Adrenal gland (tissue), 12 donors: ENCODE data around the gene FRK. TPM values are rescaled to one million over a fixed set of nuclear protein-coding genes. Genes with fewer than 3 reads are reported as not detected.
"Not testable (repeated sequence)": the region's sequence is repeated elsewhere in the genome, so short reads cannot be mapped to it uniquely, and the experiment has no call there.

Experiments
- DNase-seq, 7 donors: peaks; one replicate each; pipeline ENCODE4 v3.0.0-alpha.2; 2019 to 2020
- H3K27ac ChIP-seq, 5 donors: fragments of 200-600 bp; sonication (generic) in 4 of 5; 1 replicate in 3 of 5; 2 replicates in 2 of 5; pipeline versions ENCODE4 v1.5.1 to v1.8.0; 2016 to 2020; ENCODE audit warnings: mild to moderate bottlenecking in 1 of 5
- H3K27me3 ChIP-seq: fragments of 200-600 bp; 2 replicates; pipeline ENCODE4 v1.8.0; 2021
- H3K36me3 ChIP-seq, 2 donors: fragments of 200-600 bp; replicated peaks in 1 of 2; 1 replicate in 1 of 2; 2 replicates in 1 of 2; pipeline versions ENCODE4 v1.5.1 to v1.8.0; 2018 to 2022
- H3K4me1 ChIP-seq, 2 donors: fragments of 200-600 bp; replicated peaks in 1 of 2; 1 replicate in 1 of 2; 2 replicates in 1 of 2; pipeline versions ENCODE4 v1.5.1 to v1.8.0; 2018 to 2021
- H3K4me3 ChIP-seq, 4 donors: fragments of 200-600 bp; sonication (generic) in 3 of 4; one replicate each; pipeline ENCODE4 v1.5.1; 2016 to 2018
- H3K9me3 ChIP-seq, 3 donors: fragments of 200-600 bp; sonication (generic) in 1 of 3; replicated peaks in 1 of 3; 1 replicate in 2 of 3; 2 replicates in 1 of 3; pipeline versions ENCODE4 v1.5.1 to v1.8.0; 2016 to 2021
- CTCF ChIP-seq, 6 experiments: fragments of 450-650 bp in 4 of 6; fragments of 200-600 bp in 2 of 6; sonication (generic) in 1 of 6; IDR thresholded peaks; 1 replicate in 5 of 6; 2 replicates in 1 of 6; pipeline versions ENCODE4 v1.5.1 to v1.8.0; 2016 to 2021; ENCODE audit warnings: antibody characterized with exemption in 6 of 6, mild to moderate bottlenecking in 2 of 6, moderate library complexity in 1 of 6
- POLR2A ChIP-seq, 2 donors: fragments of 450-650 bp; IDR thresholded peaks; one replicate each; pipeline ENCODE4 v1.6.1; 2017; ENCODE audit warnings: antibody characterized with exemption in 2 of 2, mild to moderate bottlenecking in 2 of 2, moderate library complexity in 1 of 2
- WGBS, 4 donors: extraction: QIAGEN DNeasy Blood & Tissue Kit in 2 of 4; methylation state at CpG; one replicate each; pipeline versions ENCODE4 v1.1.5 to v1.1.7; 2013 to 2017; 5-methylcytosine and 5-hydroxymethylcytosine counted together
- intact Hi-C, 2 donors: fragments of 100-400 bp; cut with DNase I; formaldehyde crosslinking; loops; one replicate each; pipeline versions ENCODE4 v1.14.1 to v1.15.0; 2022 to 2023
- polyA plus RNA-seq, 3 donors: library from polyadenylated mRNA; stranded (reverse); fragments of 200-250 nt in 2 of 3; fragments of 350-450 nt in 1 of 3; fragmentation: Illumina TruSeq in 1 of 3; extraction: RNeasy Lipid Tissue Mini Kit (QIAGEN cat#74804) in 1 of 3; gene quantifications; one replicate each; pipeline ENCODE4 v1.2.3, GENCODE V29; 2013 to 2014
- total RNA-seq, 9 donors: library from RNA; depleted of rRNA in 4 of 9; stranded (reverse); fragments of >200 nt in 4 of 9; fragments of 120-200 nt in 1 of 9; fragmentation: NEBNext Ultra II Directional in 1 of 9; extraction: Animal tissue kit (Norgen Biotek cat#: 25700) in 1 of 9; gene quantifications; one replicate each; pipeline versions ENCODE4 v1.1.0 to v1.2.4, GENCODE V29; 2013 to 2023
- donor health status: healthy with polysubstance abuse.
- donor health status: Bipolar disorder and iron deficiency.
- donor health status: DM: yes; HTN: yes; CAD: no.
- donor health status: DM: no; HTN: no; CAD: no.
- donor health status: DM: no; HTN: no; CAD: no.
- donor health status: DM: yes; HTN: yes; CAD: no.

FRK gene
- total and polyA plus RNA-seq, 12 donors: 0.30 to 5.1 (median 2.5) TPM

- TF ChIP-seq CTCF (IDR thresholded peaks at IDR 0.05): no peak
- TF ChIP-seq POLR2A (IDR thresholded peaks at IDR 0.05): no peak
- H3K36me3 ChIP-seq: no peaks in the 10 kb centered on the region
- 94 to 97% (median 96%) methylated on average over 10 of the region's 10 CpGs for WGBS, 4 donors
- H3K4me1 ChIP-seq: peaks cover 0 to 8% of the 10 kb centered on the region in 2 donors
- no peak overlapping the region for H3K27ac ChIP-seq
- intact Hi-C loops: no loop called here
- no peaks in the 10 kb centered on the region for H3K9me3 ChIP-seq
- no peak overlapping the region for H3K4me3 ChIP-seq
- no peaks in the 10 kb centered on the region for H3K27me3 ChIP-seq
- no peak for DNase-seq
Measured at GRCh38 chr6:115890238-115890637, 170.5 kb downstream of the FRK start.

GRCh38 chr6:115888687-115889470, 171.8 kb downstream of the FRK start:
- H3K4me3 ChIP-seq, intact Hi-C loops, H3K27ac ChIP-seq, H3K27me3 ChIP-seq, H3K9me3 ChIP-seq, H3K36me3 ChIP-seq, H3K4me1 ChIP-seq, DNase-seq: not testable (repeated sequence)
- WGBS, 4 donors: 97 to 100% (median 99%) methylated on average over 2 to 38 of the region's 38 CpGs

- no peak overlapping the region for H3K27ac ChIP-seq
- intact Hi-C loops: no loop called here
- no peaks in the 10 kb centered on the region for H3K36me3 ChIP-seq
- TF ChIP-seq CTCF (IDR thresholded peaks at IDR 0.05) (no peak), POLR2A (IDR thresholded peaks at IDR 0.05) (no peak)
- H3K27me3 ChIP-seq: no peaks in the 10 kb centered on the region
- no peak overlapping the region for H3K4me3 ChIP-seq
- 81 to 85% (median 83%) methylated on average over 7 of the region's 7 CpGs for WGBS, 4 donors
- DNase-seq: no peak
- no peaks in the 10 kb centered on the region for H3K9me3 ChIP-seq
- no peaks in the 10 kb centered on the region for H3K4me1 ChIP-seq
Measured at GRCh38 chr6:115887891-115888290, 172.8 kb downstream of the FRK start.

- 79 to 89% (median 84%) methylated on average over 4 of the region's 4 CpGs for WGBS, 4 donors
- H3K4me3 ChIP-seq: no peak overlapping the region
Measured at GRCh38 chr6:115885636-115886366, 174.9 kb downstream of the FRK start.

More at GRCh38 chr6:115885636-115886366, 174.9 kb downstream of the FRK start:
- Histone ChIP-seq H3K36me3 (no peaks in the 10 kb centered on the region), H3K27me3 (no peaks in the 10 kb centered on the region), H3K27ac (no peak overlapping the region), H3K9me3 (no peaks in the 10 kb centered on the region), H3K4me1 (no peaks in the 10 kb centered on the region)
- TF ChIP-seq POLR2A (IDR thresholded peaks at IDR 0.05) (no peak), CTCF (IDR thresholded peaks at IDR 0.05) (no peak)
- intact Hi-C loops: no loop called here
- no peak for DNase-seq
